Measurements from ENCODE around the gene ARHGAP23.

Gene ARHGAP23

DNA sequence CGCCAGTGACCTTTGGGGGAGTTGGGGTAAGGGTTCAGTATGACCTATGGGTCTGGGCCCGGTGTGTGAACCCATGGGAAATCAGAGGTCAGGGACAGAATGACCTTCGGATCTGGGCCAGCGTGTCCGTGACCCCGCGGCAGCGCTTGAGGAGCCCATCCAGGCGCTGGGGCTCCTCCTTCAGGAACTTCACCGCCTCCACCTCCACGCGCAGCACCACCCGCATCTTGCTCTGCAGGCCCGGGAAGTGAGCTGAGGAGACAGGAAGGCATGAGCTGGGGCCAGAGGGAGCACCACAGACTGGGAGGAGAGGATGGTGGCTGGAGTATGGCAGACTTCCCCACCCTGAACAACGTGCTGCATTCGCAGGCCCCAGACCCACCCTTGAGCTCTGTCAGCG lies 124.1 kb downstream of the ARHGAP23 start:
- in situ Hi-C loops (cut with MboI; ENCODE audit: low pct_unique_long_range_greater_than_20kb, low sequenced_read_pairs, unreplicated experiment), result loop anchor here (10.0 kb wide), 1 partner anchor 112 kb away; no protein-coding TSS in a partner anchor
- no peak for DNase-seq (ENCODE audit: low spot score)
- no peak for TF ChIP-seq CTCF (IDR thresholded peaks at IDR 0.05; ENCODE audit: extremely low read depth, insufficient read depth, missing control alignments)

GRCh38 chr17:38554430-38555350 lies 126.4 kb downstream of the ARHGAP23 start:
- in situ Hi-C loops (cut with MboI; ENCODE audit: low pct_unique_long_range_greater_than_20kb, low sequenced_read_pairs, unreplicated experiment), result loop anchor here (10.0 kb wide), 1 partner anchor 110 kb away; no protein-coding TSS in a partner anchor
- DNase-seq (ENCODE audit: low spot score), result no peak
- no peak for TF ChIP-seq CTCF (IDR thresholded peaks at IDR 0.05; ENCODE audit: extremely low read depth, insufficient read depth, missing control alignments)

DNA sequence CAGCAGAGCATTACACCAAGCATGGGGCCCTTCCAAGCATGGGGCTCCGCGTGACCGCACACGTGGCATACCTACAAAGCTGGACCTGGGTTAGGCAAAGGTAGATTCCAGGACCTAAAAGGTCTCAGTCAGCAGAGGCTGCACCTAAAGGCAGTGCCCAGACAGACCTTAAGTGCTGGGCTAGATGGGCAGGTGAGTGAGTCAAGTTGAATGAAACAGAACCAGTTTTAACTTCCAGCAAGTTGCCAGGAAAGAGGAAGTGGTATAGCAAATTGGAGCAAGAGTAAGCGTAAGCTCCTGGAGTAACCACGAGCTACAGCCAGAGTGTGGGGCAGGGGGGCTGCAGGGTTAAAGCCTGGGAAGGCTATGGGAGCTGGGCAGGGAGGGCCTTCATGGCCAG lies 128.0 kb downstream of the ARHGAP23 start:
- in situ Hi-C loops (cut with MboI; ENCODE audit: low pct_unique_long_range_greater_than_20kb, low sequenced_read_pairs, unreplicated experiment), result loop anchor here (10.0 kb wide), 1 partner anchor 109 kb away; no protein-coding TSS in a partner anchor
- no peak for TF ChIP-seq CTCF (IDR thresholded peaks at IDR 0.05; ENCODE audit: extremely low read depth, insufficient read depth, missing control alignments)
- DNase-seq (ENCODE audit: low spot score), result no peak

DNA sequence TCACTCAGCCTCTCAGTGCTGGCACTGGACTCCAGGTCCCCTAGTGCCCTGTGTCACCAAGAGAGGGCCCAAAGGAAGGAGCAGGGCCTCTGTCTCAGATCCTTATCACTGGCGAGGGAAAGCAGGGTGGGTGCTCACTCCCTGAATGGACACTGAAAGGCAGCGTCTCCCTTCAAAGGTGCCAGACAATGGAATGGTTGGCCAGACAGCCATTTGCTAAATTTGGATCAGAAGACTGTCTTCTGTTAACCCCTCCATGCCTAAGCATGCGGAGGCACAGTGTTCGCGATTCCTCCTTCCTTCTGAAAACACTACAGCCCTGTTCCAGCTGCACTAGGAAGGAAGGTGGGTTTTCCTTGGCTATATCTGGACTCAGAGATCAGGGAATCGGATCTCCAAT lies 129.1 kb downstream of the ARHGAP23 start:
- no peak for TF ChIP-seq CTCF (IDR thresholded peaks at IDR 0.05; ENCODE audit: extremely low read depth, insufficient read depth, missing control alignments)
- in situ Hi-C loops (cut with MboI; ENCODE audit: low pct_unique_long_range_greater_than_20kb, low sequenced_read_pairs, unreplicated experiment), result loop anchor here (10.0 kb wide), 1 partner anchor 107 kb away; no protein-coding TSS in a partner anchor
- DNase-seq (ENCODE audit: low spot score), result no peak

DNA sequence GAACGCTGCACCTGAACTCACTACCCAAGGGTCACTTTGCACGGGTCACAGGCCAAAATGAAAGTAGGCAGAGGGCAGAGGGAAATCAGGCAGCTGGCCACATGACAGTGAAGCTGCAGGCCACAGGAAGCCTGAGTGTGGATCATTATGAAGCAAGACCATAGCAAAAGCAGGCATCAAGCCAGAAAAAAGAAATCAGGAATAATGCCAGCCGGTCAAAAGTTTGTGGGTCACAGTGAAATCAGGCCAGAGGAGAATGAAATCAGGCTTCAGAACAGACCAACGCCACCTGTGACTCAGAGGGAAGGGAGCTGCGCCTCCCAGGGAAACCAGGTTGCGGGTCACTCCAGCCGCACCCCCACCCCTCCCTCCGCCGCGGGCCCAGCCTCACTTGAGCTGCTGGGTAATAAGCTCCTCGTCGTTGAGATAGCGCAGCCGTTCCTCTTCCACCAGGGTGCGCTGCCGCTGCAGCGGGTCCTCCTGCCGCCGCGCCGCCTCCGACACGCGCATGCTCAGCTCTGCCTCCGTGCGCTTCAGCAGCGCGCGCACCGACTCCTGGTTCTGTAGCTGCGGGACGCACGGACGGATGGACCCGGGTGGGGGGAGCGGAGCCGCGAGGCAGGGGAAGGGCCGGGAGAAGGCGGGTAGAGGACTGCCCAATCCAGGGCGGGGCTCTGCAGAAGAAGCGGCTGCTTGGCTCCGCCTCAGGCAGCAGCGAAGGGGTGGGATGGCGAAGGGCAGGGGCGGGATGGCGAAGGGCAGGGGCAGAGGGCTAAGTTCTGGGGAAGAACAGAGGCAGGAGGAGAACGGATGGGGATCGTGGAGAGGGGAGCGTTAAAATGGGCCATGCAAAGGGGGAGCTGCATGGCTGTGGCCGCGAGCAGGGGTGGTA lies 129.8 kb downstream of the ARHGAP23 start:
- in situ Hi-C loops (cut with MboI; ENCODE audit: low pct_unique_long_range_greater_than_20kb, low sequenced_read_pairs, unreplicated experiment), result loop anchor here (10.0 kb wide), 1 partner anchor 107 kb away; no protein-coding TSS in a partner anchor
- peak; percentile 97 for TF ChIP-seq CTCF (IDR thresholded peaks at IDR 0.05; ENCODE audit: extremely low read depth, insufficient read depth, missing control alignments)
- DNase-seq (ENCODE audit: low spot score), result peak; percentile 97

DNA sequence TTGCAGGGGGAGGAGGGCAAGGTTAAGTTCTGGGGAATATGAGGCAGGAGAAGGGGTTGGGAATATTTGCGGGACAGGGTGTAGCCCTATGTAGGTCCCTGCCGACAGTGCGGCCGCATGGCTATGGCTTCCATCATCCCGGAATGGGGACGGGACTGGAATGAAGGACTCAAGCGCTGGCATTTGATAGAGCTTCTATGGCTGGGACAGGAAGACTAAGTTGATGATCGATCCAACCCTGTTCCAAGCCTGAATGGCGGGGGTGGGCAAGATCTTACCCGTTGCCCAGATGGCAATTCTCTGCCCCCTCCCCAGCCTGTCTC lies 130.4 kb downstream of the ARHGAP23 start:
- no peak for TF ChIP-seq CTCF (IDR thresholded peaks at IDR 0.05; ENCODE audit: extremely low read depth, insufficient read depth, missing control alignments)
- in situ Hi-C loops (cut with MboI; ENCODE audit: low pct_unique_long_range_greater_than_20kb, low sequenced_read_pairs, unreplicated experiment), result loop anchor here (10.0 kb wide), 1 partner anchor 106 kb away; no protein-coding TSS in a partner anchor
- DNase-seq (ENCODE audit: low spot score), result no peak

Measured in GM13977 (cell line).